Measurements from ENCODE around the gene LIPK.
"Not testable (repeated sequence)": the region's sequence is repeated elsewhere in the genome, so short reads cannot be mapped to it uniquely, and the experiment has no call there.

LIPK gene

DNA sequence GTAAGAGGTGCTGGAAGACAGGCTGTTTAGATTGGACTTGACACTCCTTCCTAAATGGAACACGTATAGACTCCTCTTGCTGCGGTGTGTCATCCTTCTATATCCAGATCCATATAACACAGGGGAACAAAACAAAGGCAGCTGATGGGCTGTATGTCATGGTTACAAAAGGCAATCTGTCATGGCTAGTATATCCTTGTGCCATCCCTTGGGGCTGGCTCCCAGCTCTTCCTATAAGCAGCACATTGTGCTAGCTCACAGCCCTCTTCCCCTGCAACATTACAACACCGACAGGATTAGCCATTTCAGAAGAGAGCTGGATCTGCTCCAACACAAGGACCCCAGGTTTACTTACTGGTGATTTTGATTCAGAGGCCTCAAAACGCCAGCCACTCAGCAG, 15.3 kb downstream of the LIPK start:
- no peak for DNase-seq (ENCODE audit: low read depth in 2 of 2)

DNA sequence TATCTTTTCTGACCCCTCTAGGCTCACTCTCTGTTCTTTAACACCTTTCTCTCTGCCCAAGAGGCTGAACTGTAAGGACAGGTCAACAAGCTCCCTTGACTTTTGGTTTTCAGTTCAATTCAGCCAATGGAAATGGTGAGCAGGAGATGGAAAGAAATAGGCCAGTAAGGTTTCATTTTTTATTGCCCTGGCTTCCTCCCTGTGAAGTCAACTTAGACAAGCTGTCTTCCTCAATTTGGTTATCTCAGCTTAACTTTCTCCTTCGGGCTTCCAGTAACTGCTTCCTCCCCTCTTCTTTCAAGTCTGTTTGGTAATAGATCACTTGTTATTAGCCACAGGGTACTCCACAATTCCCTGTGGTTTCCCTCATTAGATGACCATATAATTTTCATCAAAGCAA, 19.7 kb downstream of the LIPK start:
- DNase-seq (ENCODE audit: low read depth in 2 of 2), result no peak

DNA sequence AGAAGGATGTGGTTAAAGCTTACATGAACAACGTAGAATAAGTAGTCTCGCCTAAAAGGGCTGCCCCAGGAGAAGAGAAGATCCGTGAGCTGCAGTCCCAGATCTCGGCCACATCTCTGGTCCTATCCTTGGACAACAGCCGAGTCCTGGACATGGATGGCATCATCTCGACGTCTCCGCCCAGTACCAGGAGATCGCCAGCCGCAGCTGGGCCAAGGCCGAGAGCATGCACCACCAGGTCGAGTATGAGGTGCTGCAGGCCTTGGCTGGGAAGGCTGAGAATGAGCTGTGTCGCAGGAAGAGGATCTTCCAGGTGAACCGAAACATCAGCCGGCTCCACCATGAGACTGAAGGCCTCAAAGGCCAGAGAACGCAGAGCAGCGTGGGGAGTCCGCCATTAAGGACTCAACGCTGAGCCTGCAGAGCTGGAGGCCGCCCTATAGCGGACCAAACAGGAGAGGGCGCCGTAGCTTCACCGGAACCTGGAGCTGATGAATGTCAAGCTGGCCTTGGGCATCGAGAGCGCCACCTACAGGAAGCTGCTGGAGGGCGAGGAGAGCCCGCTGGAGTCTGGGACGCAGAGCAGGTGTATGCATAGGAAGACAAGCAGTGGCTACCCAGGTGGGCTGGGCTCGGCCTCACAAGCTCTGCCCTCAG, 22.2 kb downstream of the LIPK start:
- no peak for DNase-seq (ENCODE audit: low read depth in 2 of 2)

DNA sequence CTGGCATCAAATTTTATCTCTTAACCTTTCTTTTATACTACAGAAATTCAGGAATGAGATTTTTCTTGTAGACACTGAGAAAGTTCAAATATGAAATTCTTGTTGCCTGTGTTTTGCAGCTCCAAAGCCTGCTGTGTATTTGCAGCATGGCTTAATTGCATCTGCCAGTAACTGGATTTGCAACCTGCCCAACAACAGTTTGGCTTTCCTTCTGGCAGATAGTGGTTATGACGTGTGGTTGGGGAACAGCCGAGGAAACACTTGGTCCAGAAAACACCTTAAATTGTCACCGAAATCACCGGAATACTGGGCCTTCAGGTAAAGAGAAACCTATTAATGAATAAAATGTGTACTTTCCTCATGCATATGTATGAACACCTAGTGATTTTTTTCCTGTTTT, 24.8 kb downstream of the LIPK start:
- DNase-seq (ENCODE audit: low read depth in 2 of 2), result no peak

DNA sequence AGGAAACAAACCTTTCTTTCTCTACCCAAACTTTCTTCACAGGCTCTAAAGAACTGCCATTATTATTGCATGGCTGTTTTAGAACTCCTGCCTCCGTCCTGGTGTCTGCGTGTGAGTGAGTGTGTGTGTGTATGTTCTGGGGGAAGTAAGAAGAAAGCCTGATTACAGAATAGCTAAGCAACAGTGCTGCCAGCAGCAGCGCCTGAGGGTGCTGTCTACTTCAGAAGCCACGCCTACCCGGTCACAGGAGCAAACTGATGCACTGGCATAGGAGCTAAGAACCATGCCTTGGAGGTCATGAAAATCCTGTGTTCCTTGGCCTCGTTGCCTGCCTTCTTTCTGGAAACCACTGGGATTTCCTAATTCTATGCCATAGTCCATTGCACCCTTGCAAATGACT, 25.2 kb downstream of the LIPK start:
- no peak for DNase-seq (ENCODE audit: low read depth in 2 of 2)

DNA sequence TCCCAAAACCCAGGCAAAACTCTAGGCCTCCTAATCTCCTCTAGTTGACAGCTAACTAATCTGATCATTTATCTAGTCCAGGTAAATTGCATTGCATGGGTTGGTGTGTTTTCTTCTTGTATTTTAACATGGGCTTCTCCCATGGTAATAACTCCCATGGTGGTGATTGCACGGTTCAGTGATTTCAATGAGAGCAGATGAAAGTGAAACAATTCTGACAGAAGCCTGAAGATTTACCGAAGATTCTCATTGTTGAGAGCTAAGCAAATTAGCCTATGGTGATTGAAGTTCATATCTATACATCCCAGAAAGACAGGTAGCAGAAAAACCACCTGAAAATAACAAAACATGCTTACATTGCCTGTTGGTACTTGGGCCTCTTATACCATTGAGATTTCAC, 27.2 kb downstream of the LIPK start:
- no peak for DNase-seq (ENCODE audit: low read depth in 2 of 2)

DNA sequence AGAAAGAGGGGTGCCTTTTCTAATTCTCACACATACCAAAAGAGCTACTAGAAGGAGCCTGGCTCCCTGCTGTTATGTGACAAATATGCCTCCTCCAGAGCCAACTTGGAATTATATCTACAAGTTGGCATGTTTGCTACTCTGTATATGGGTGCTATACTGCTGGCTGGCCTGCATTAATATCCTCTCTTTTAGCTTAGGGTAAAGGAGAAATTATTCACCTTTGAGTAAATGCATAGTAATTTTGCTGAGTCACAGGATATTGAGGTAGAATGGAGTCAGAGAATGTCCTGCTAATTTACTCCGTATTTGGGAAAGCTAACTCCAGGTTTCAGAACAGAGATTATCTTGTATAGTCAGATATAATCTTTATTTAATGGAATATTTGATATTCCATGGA, 29.6 kb downstream of the LIPK start:
- DNase-seq (ENCODE audit: low read depth in 2 of 2), result no peak

DNA sequence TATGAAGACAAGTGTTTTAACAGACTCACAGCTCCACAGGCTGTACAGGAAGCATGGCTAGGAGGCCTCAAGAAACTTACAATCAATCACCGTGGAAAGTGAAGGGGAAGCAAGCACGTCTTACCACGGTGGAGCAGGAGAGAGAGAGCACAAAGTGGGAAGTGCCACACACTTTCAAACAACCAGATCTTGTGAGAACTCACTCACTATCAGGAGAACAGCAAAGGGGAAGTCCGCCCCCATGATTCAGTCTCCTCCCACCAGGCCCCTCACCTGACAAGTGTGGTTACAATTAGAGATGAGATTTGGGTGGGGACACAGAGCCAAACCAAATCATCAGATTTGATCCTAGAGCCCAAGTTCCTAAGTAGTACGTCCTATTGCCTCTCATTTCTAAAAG, 35.9 kb downstream of the LIPK start:
- DNase-seq (ENCODE audit: low read depth in 2 of 2), result not testable (repeated sequence)

DNA sequence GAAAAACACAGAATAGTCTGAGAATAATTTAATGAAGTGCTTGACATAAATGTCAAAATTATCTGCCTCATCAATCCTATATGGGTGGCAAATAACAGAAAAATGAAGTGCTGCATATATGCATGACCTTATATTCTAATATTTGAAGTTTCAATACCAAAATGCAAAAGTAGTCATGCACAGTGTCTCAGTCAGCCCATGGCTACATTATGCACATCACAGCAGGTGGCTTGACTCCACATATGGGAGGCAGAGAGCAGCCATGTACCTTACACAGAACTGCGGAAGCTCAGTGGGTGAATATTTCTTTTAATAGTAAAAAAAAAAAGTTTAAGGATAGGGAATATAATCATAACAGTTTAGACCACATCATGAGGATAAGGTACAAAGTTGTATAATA, 36.4 kb downstream of the LIPK start:
- no peak for DNase-seq (ENCODE audit: low read depth in 2 of 2)

DNA sequence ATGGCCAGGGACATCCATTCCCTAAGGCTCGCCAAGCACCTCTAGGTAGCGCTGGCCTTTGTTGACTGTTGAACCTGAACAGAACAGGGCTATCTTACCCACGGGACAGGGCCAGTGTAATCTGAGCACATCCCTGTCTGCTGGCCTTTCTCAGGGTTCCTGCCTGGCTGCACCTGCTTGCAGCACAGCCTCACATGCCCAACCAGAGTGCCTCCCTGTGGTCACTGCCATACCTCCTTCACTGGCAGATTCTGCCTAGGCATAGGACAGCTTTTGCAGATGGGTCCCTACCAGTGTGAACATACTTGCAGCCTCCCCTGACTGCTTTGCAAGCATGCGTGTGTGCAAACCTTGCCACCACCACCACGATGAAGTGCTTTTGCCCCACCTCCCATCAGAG, 38.0 kb downstream of the LIPK start:
- no peak for DNase-seq (ENCODE audit: low read depth in 2 of 2)

DNA sequence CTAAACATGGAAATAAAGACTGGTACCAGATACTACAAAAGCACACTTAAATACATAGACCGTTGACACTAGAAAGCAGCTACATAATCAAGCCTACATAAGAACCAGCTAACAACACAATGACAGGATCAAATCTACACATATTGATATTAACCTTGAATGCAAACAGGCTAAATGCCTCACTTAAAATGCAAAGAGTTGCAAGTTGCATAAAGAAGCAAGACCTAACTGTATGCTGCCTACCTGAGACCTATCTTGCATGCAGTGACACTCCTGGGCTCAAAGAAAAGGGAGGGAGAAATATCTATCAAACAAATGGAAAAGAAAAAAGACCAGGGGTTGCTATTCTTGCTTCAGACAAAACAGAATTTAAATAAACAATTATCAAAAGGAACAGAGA, 39.6 kb downstream of the LIPK start:
- DNase-seq (ENCODE audit: low read depth in 2 of 2), result no peak

DNA sequence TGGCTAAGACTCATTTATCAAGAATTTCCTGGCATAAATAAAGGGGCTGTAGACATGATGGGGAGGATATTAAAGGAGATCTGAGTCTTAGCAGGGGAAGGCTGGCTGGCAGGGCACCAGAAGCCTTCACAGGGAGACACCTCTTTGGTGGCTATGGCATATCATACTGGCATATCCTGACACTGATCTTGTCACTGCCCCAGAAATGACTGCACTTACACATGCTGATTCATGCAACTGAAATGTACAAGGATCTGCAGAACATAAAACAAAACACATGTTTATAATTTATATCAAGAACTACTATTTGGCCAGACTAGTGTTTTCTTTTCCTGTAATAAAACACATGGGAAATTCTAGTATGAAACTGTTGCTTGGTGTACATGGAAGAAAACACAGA, 48.2 kb downstream of the LIPK start:
- DNase-seq (ENCODE audit: low read depth in 2 of 2), result no peak

DNA sequence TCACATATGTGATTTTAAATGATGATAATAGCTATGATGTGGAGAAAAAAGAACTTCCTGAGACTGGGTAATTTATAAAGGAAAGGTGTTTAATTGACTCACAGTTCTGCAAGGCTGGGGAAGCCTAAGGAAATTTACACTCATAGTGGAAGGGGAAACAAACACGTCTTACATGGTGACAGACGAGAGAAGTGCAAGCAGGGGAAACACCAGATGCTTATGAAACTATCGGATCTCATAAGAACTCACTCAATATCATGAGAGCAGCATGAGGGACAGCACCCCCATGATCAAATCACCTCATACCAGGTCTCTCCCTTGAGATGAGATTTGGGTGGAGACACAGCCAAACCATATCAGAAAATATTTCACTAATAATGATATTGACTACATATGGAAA, 49.7 kb downstream of the LIPK start:
- no peak for DNase-seq (ENCODE audit: low read depth in 2 of 2)

DNA sequence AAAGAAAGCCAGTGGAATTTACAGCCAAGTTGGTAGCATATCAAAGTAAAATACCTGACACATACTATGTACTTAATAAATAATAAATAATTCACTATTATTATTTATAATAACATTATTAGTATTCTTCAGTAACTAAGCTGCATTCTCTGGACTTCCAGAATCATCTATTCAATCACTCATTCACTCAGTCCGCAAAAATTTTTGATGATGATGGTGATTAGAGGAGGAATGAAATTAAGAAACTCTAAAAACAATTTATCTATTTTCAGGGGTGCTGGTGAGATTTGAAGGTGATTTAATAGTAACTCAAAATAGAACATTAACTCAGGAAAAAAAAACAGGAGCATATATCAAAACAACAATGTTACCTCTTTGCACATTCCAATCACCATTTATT, 50.6 kb downstream of the LIPK start:
- DNase-seq (ENCODE audit: low read depth in 2 of 2), result no peak

DNA sequence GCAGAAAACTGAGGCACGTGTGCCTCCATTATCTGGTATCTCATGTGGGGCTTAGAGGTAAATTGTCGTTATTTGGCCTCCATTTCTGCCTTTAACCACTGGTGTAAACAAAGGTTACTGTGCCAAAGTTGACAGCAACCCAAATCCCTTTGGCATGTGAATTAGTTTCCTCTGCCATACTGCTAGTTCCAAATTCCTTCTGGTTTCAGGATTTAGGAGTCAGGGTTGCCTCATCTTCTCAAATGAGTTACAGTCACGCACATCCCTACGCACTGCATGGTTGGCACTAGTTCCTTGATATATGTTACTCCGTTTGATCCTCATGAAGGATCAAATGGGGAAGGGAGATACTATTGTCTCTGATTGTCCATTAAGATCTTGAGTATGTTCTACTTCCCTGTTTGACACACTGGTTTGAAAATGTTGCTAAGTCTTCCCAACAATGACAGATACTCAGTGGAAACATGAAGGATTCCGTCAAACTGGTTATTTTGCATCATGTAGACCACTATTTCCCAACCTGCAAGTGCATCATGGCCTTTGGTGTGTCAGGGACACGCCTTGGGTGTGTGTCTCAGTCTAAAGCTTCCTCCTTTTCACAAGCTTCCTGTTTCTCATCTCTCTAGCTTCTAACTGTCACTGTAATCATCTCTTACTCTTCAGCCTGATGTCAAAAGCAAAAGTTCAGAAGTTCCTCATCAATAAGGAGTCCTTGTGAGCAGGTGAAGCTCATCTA, 53.5 kb downstream of the LIPK start, which contains the start of gene LIPN:
LIPN (plus strand) TSS at position 655 of the 736 bp plus-strand sequence. CDS start 1,386 bp downstream, outside the sequence.
- no peak for DNase-seq (ENCODE audit: low read depth in 2 of 2)

DNA sequence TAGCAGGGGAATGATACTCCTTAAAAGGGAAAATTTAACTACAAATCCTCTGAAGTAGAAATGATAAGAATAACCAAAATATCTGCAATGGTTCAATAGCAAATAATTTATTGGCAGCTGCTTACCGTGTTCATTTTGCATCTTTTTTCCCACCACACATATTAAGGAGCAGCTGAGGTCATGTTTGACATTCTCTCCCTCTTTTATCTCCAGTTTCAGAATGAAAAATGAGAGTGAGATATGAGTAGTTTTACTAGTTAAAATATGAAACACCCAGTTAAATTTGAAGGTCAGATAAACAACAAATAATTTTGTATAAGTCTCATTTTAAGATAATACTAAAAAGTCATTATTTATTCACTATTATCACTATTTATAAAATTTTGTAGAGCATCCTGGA, 56.9 kb downstream of the LIPK start:
- DNase-seq (ENCODE audit: low read depth in 2 of 2), result no peak

DNA sequence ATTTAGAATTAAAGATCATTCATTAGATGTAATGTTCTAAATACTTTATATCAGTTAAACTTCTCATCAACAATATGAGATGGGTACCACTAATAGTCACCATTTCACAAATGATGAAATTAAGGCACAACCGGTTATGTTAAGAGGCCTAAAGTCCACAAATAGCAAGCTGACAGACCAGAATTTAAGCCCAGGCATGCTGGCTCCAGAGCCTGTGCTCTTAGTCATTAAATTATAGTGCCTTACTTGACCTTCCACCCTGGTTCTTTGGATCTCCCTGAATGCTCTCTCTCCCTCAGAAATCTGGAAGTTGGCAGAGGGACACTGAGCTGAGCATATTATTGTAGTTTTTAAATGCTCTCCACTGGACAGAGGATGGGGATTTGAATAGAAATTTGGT, 57.4 kb downstream of the LIPK start:
- no peak for DNase-seq (ENCODE audit: low read depth in 2 of 2)

DNA sequence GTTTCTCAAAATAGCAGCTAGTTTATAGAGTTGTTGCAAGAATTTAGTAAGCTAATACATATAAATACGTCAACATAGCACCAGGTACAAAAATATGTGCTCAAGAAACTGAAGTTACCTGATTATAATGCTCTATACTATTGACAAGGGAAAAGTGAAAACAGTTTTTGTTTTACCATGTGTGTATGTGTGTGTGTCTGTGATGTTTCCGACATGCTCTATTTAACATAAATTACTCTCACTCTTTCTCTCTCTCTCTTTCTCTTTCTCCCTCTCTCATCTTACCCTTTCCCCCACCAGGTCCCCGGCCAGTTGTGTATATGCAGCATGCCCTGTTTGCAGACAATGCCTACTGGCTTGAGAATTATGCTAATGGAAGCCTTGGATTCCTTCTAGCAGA, 58.1 kb downstream of the LIPK start:
- no peak for DNase-seq (ENCODE audit: low read depth in 2 of 2)

DNA sequence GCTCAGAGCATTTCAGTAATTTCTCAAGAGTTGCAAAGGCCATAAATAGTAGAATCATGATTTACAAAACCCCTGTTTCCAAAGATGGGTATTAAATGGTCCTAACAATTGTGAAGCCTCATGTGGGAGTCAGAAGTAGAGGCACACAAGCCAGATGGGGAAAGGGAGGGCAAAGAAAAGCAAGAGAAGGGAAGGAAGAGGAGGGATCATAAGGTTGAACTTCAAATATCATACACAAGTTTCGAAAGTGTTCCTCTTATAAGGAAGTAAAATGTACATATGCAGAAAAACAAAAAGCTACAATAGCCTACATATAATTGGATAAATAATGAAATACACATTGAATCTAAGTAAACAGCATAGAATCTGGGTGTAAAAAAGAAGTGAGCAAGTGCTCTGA, 59.8 kb downstream of the LIPK start:
- DNase-seq (ENCODE audit: low read depth in 2 of 2), result no peak

DNA sequence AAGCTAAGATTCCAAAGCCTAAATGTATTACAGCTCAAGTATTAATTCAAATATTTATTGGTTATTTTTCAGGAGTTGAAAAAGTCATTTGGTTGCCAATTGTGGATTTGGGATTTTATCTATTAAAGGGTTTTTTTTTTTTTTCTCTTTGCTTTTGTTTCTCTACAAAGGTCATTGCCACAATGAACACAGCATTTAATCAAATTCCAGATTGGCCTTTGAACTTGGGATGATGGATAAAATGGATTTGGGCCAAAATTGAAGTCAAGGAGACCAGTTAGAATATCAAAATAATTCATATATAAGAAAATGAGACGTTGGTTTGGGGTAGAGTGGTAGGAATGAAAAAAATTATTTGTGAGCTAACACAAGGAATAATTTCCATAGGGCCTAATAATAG, 63.3 kb downstream of the LIPK start:
- no peak for DNase-seq (ENCODE audit: low read depth in 2 of 2)

DNA sequence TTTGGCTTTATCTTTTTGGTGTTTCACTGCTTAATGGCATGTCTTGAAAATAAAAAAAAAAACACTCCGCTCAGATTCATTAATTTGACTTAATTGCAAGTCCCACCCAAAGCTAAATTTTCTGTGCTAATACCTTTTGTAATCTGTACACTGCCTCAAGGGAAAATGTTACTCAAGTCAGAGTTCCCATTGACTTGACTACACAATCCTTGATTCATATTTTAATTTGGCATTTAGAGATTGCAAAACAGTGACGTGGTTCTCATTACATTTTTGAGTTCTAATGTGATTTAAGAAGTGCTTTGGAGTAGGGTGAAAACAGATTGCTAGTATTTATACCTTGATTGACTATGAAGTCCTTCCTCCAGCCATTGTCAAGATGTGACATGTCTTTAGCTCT, 75.2 kb downstream of the LIPK start:
- DNase-seq (ENCODE audit: low read depth in 2 of 2), result no peak

DNA sequence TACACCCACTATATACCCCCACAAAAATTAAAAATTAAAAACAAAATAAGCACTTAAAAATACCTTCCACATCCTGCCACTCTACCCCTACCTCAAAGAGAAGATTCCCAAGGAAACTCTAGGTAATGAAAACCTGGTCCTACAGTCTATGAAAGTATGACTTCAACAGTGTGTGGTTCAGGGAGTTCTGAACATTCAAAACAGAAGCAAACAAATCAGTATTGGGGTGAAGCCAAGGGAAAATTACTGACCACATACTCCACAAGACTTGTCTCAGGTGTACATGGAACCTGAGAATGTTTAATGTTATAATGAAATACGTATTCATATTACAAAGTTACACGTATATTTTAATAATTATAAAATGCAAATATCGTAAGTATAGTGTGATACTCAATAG, 76.2 kb downstream of the LIPK start:
- no peak for DNase-seq (ENCODE audit: low read depth in 2 of 2)

DNA sequence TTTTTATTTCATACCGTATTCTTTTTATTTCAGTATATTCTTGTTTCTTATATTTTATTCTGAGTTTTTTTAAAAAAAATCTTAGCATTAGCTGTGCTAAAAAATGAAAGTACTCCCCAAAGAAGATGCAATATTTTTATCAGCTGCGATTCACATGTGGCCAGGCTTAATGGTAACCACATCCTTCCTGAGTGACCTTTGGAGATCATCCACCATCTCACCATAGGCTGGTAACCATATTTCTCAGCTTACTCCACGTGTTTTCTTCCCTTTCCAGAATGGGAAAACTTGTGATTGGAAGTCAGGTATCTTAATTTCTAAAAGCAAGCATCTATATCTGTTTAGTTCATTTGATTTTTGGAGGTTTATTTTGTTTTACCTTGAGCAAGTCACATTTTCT, 77.7 kb downstream of the LIPK start:
- DNase-seq (ENCODE audit: low read depth in 2 of 2), result no peak

All from activated CD8-positive, alpha-beta memory T cell treated with anti-CD3 and anti-CD28 coated beads for 4 hours (primary cell).